Stomach (tissue), 4 donors: Measurements from ENCODE around the gene RBMS3.

ENCODE experiments used
- CTCF ChIP-seq, 7 experiments: fragments of 450-650 bp in 4 of 7; fragments of 200-600 bp in 3 of 7; sonication (generic) in 3 of 7; IDR thresholded peaks; one replicate each; pipeline ENCODE4 v1.5.1; 2016 to 2019; ENCODE audit warnings: antibody characterized with exemption in 7 of 7, control low read depth in 2 of 7, mild to moderate bottlenecking in 1 of 7
- EP300 ChIP-seq: sonication (generic); formaldehyde crosslinking; IDR thresholded peaks from one replicate; pipeline ENCODE4 v1.6.1; 2017; ENCODE audit warnings: antibody characterized with exemption
- POLR2AphosphoS5 ChIP-seq, 3 donors: sonication (generic); formaldehyde crosslinking; IDR thresholded peaks; one replicate each; pipeline ENCODE4 v1.6.1; 2016; ENCODE audit warnings: antibody characterized with exemption in 3 of 3

GRCh38 chr3:29312960-29313452, 32.1 kb downstream of the RBMS3 start:
- TF ChIP-seq POLR2AphosphoS5 (IDR thresholded peaks at IDR 0.05) (no peak), CTCF (IDR thresholded peaks at IDR 0.05) (no peak), EP300 (no peak)
